ENCODE measurements around the gene IDI1.

Gene IDI1

GRCh38 chr10:1063232-1063865, 14.4 kb upstream of the IDI1 start:
- TF ChIP-seq ZBTB7A (IDR thresholded peaks at IDR 0.05; ENCODE audit: low read depth) = no peak
- TF ChIP-seq TEAD4 (IDR thresholded peaks at IDR 0.05) = no peak
- TF ChIP-seq YY1 (IDR thresholded peaks at IDR 0.05; ENCODE audit: low read depth) = no peak
- TF ChIP-seq FOXM1 (IDR thresholded peaks at IDR 0.05; ENCODE audit: borderline replicate concordance, low read depth) = no peak
- TF ChIP-seq TAF1 (IDR thresholded peaks at IDR 0.05; ENCODE audit: low read depth) = no peak
- no peak for TF ChIP-seq EP300 (IDR thresholded peaks at IDR 0.05; ENCODE audit: borderline replicate concordance)
- TF ChIP-seq CREB1 (IDR thresholded peaks at IDR 0.05; ENCODE audit: low read depth) = no peak
- no peak for TF ChIP-seq EGR1 (IDR thresholded peaks at IDR 0.05)
- no peak for TF ChIP-seq USF1 (IDR thresholded peaks at IDR 0.05)
- TF ChIP-seq, protein P1, sequence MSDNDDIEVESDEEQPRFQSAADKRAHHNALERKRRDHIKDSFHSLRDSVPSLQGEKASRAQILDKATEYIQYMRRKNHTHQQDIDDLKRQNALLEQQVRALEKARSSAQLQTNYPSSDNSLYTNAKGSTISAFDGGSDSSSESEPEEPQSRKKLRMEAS (IDR thresholded peaks at IDR 0.05) = no peak
- no peak for TF ChIP-seq CEBPB (IDR thresholded peaks at IDR 0.05)
- TF ChIP-seq, protein P2, sequence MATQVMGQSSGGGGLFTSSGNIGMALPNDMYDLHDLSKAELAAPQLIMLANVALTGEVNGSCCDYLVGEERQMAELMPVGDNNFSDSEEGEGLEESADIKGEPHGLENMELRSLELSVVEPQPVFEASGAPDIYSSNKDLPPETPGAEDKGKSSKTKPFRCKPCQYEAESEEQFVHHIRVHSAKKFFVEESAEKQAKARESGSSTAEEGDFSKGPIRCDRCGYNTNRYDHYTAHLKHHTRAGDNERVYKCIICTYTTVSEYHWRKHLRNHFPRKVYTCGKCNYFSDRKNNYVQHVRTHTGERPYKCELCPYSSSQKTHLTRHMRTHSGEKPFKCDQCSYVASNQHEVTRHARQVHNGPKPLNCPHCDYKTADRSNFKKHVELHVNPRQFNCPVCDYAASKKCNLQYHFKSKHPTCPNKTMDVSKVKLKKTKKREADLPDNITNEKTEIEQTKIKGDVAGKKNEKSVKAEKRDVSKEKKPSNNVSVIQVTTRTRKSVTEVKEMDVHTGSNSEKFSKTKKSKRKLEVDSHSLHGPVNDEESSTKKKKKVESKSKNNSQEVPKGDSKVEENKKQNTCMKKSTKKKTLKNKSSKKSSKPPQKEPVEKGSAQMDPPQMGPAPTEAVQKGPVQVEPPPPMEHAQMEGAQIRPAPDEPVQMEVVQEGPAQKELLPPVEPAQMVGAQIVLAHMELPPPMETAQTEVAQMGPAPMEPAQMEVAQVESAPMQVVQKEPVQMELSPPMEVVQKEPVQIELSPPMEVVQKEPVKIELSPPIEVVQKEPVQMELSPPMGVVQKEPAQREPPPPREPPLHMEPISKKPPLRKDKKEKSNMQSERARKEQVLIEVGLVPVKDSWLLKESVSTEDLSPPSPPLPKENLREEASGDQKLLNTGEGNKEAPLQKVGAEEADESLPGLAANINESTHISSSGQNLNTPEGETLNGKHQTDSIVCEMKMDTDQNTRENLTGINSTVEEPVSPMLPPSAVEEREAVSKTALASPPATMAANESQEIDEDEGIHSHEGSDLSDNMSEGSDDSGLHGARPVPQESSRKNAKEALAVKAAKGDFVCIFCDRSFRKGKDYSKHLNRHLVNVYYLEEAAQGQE (IDR thresholded peaks at IDR 0.05; ENCODE audit: low read depth) = no peak
- no peak for TF ChIP-seq RAD21 (IDR thresholded peaks at IDR 0.05; ENCODE audit: low read depth)
- no peak for TF ChIP-seq TCF12 (IDR thresholded peaks at IDR 0.05; ENCODE audit: low read depth)

- no peak for TF ChIP-seq TEAD4 (IDR thresholded peaks at IDR 0.05)
- no peak for TF ChIP-seq YY1 (IDR thresholded peaks at IDR 0.05; ENCODE audit: low read depth)
- TF ChIP-seq, protein P1 (IDR thresholded peaks at IDR 0.05) = no peak
- no peak for TF ChIP-seq USF1 (IDR thresholded peaks at IDR 0.05)
- TF ChIP-seq FOXM1 (IDR thresholded peaks at IDR 0.05; ENCODE audit: borderline replicate concordance, low read depth) = no peak
- TF ChIP-seq CEBPB (IDR thresholded peaks at IDR 0.05) = no peak
- TF ChIP-seq, protein P2 (IDR thresholded peaks at IDR 0.05; ENCODE audit: low read depth) = no peak
- no peak for TF ChIP-seq RAD21 (IDR thresholded peaks at IDR 0.05; ENCODE audit: low read depth)
These were observed 13.2 kb upstream of the IDI1 start for GRCh38 chr10:1061930-1062774.

DNA sequence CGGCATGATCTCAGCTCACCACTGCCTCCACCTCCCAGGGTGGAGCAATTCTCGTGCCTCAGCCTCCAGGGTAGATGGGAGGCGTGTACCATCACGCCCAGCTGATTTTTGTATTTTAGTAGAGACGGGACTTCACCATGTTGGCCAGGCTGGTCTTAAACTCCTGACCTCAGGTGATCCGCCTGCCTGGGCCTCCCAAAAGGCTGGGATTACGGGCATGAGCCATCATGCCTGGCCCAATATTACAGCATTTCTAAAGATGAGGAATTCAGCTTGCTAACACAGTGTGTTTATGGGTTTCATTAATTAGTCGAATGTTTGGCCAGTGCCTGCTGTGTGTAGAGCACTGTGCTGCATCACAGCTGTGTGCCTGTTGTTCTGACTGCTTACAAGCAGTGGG, 11.0 kb upstream of the IDI1 start:
- TF ChIP-seq RAD21 (IDR thresholded peaks at IDR 0.05; ENCODE audit: low read depth) (no peak), FOXM1 (IDR thresholded peaks at IDR 0.05; ENCODE audit: borderline replicate concordance, low read depth) (no peak), CREB1 (IDR thresholded peaks at IDR 0.05; ENCODE audit: low read depth) (no peak)
- TF ChIP-seq, protein P1 (IDR thresholded peaks at IDR 0.05) = no peak
- TF ChIP-seq, protein P2 (IDR thresholded peaks at IDR 0.05; ENCODE audit: low read depth) = no peak

DNA sequence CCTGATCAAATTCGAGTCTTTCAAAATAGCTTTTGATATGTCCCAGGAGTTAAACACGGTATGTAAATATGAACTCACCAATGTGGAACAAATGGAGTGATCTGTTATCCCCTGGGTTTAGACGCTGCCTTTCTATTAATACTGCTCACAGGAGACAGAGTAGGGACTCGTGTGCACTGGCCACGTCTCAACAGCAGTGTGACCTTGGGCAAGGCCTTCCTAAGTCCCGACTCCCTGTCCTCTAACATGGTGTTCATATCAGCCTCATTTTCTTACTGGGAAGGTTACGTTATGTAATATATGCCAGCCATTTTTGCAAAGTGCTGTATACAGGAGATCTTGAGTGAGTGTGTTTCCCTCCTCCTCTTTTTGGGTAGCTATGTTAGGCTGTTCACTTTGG, 9.1 kb upstream of the IDI1 start:
- TF ChIP-seq YY1 (IDR thresholded peaks at IDR 0.05; ENCODE audit: low read depth) (no peak), CEBPB (IDR thresholded peaks at IDR 0.05) (no peak), TAF1 (IDR thresholded peaks at IDR 0.05; ENCODE audit: low read depth) (no peak), RAD21 (IDR thresholded peaks at IDR 0.05; ENCODE audit: low read depth) (no peak), EP300 (IDR thresholded peaks at IDR 0.05; ENCODE audit: borderline replicate concordance) (no peak), CREB1 (IDR thresholded peaks at IDR 0.05; ENCODE audit: low read depth) (no peak), FOXM1 (IDR thresholded peaks at IDR 0.05; ENCODE audit: borderline replicate concordance, low read depth) (no peak), NFIC (IDR thresholded peaks at IDR 0.05) (no peak), TEAD4 (IDR thresholded peaks at IDR 0.05) (no peak), EGR1 (IDR thresholded peaks at IDR 0.05) (no peak), USF1 (IDR thresholded peaks at IDR 0.05) (no peak), ZBTB7A (IDR thresholded peaks at IDR 0.05; ENCODE audit: low read depth) (no peak)
- TF ChIP-seq, protein P2 (IDR thresholded peaks at IDR 0.05; ENCODE audit: low read depth) = no peak
- TF ChIP-seq, protein P1 (IDR thresholded peaks at IDR 0.05) = no peak
